Activated CD4-positive, alpha-beta memory T cell treated with anti-CD3 and anti-CD28 coated beads, Interleukin-2, amount 10 ng/mL, durations not matched to agents 7 days and 5 days (primary cell): ENCODE data around the gene UBIAD1. TPM values are rescaled to one million over a fixed set of nuclear protein-coding genes. Genes with fewer than 3 reads are reported as not detected.

Experiments
- CTCF ChIA-PET: fragments of 350-600 bp; sonication (Branson Sonifier 250); formaldehyde crosslinking; loops from one replicate; lab custom pipeline; 2021; ENCODE audit warnings: antibody characterized with exemption, inconsistent platforms; lab: Charles Lee
- POLR2A ChIA-PET: fragments of 350-600 bp; sonication (Branson Sonifier 250); formaldehyde crosslinking; loops from one replicate; lab custom pipeline; 2021; ENCODE audit warnings: antibody characterized with exemption; lab: Charles Lee
- DNase-seq: peaks from one replicate; pipeline ENCODE4 v3.0.0-alpha.2; 2020
- H3K27ac Mint-ChIP-seq: one replicate; pipeline ENCODE4 v1.8.0; 2021; ENCODE audit warnings: mild to moderate bottlenecking, mixed read lengths
- H3K27me3 Mint-ChIP-seq: one replicate; pipeline ENCODE4 v1.8.0; 2021; ENCODE audit warnings: mixed read lengths
- H3K36me3 Mint-ChIP-seq: one replicate; pipeline ENCODE4 v1.8.0; 2021; ENCODE audit warnings: low read depth, mixed read lengths
- H3K4me1 Mint-ChIP-seq: one replicate; pipeline ENCODE4 v1.8.0; 2021; ENCODE audit warnings: mixed read lengths
- H3K4me3 Mint-ChIP-seq: one replicate; pipeline ENCODE4 v1.8.0; 2021; ENCODE audit warnings: mild to moderate bottlenecking, mixed read lengths
- H3K9me3 Mint-ChIP-seq: one replicate; pipeline ENCODE4 v1.8.0; 2021; ENCODE audit warnings: mixed read lengths
- total RNA-seq, 2 experiments: library from RNA; stranded (reverse); gene quantifications; one replicate each; pipeline ENCODE4 v1.2.3, GENCODE V29; 2021

Gene UBIAD1
- 10 to 100 TPM; 19.9 TPM for total RNA-seq

- Mint-ChIP-seq H3K36me3 (peaks cover 25% of the 10 kb centered on the region), H3K27ac (peak within 1 kb of the TSS; percentile 83), H3K9me3 (no peaks in the 10 kb centered on the region), H3K4me3 (peak within 1 kb of the TSS; percentile 91), H3K4me1 (peaks cover 31% of the 10 kb centered on the region), H3K27me3 (peaks cover 1% of the 10 kb centered on the region)
- peak; percentile 86 for DNase-seq
- ChIA-PET CTCF (interaction anchor here (1.1 to 2.1 kb wide), 2 partner anchors 91 to 235 kb away, joined by 3 to 6 read pairs; no protein-coding TSS in a partner anchor), POLR2A (interaction anchor here (0.7 to 5.9 kb wide), 11 partner anchors 9 to 637 kb away, joined by 3 to 59 read pairs (median 4); partner anchors contain the start of genes MTOR and TARDBP)
Observed at GRCh38 chr1:11272832-11273594, at the start of gene UBIAD1. UBIAD1 (plus strand) TSS chr1:11273198; CDS start chr1:11273532, 334 bp downstream.

GRCh38 chr1:11227106-11228077, 45.6 kb upstream of the UBIAD1 start:
- CTCF ChIA-PET, result interaction anchor here (0.5 to 2.2 kb wide), 4 partner anchors 11 to 190 kb away, joined by 3 to 10 read pairs (median 6); no protein-coding TSS in a partner anchor
- no peak overlapping the region for H3K4me3 Mint-ChIP-seq
- POLR2A ChIA-PET, result interaction anchor here (1.4 kb wide), 1 partner anchor 35 kb away, joined by 3 read pairs; the partner anchor contains the start of gene MTOR
- peaks cover 65% of the 10 kb centered on the region for H3K36me3 Mint-ChIP-seq
- H3K27me3 Mint-ChIP-seq, result no peaks in the 10 kb centered on the region
- H3K4me1 Mint-ChIP-seq, result peaks cover 13% of the 10 kb centered on the region
- H3K27ac Mint-ChIP-seq, result peak overlapping the region; percentile 26
- no peak for DNase-seq
- no peaks in the 10 kb centered on the region for H3K9me3 Mint-ChIP-seq

GRCh38 chr1:11229203-11229602, 43.8 kb upstream of the UBIAD1 start:
- Mint-ChIP-seq H3K27ac (no peak overlapping the region), H3K27me3 (no peaks in the 10 kb centered on the region)
- POLR2A ChIA-PET, result no interaction called here

GRCh38 chr1:11233208-11233607, 39.8 kb upstream of the UBIAD1 start:
- ChIA-PET POLR2A (interaction anchor here (0.7 kb wide), 1 partner anchor 20 kb away, joined by 3 read pairs; no protein-coding TSS in a partner anchor), CTCF (no interaction called here)
- Mint-ChIP-seq H3K9me3 (no peaks in the 10 kb centered on the region), H3K4me3 (no peak overlapping the region), H3K4me1 (peaks cover 9% of the 10 kb centered on the region), H3K27me3 (no peaks in the 10 kb centered on the region), H3K27ac (no peak overlapping the region), H3K36me3 (peaks cover 70% of the 10 kb centered on the region)
- no peak for DNase-seq

More at GRCh38 chr1:11229203-11229602, 43.8 kb upstream of the UBIAD1 start:
- DNase-seq, result no peak
- CTCF ChIA-PET, result interaction anchor here (1.0 to 2.2 kb wide), 2 partner anchors 12 to 192 kb away, joined by 3 to 10 read pairs; no protein-coding TSS in a partner anchor
- H3K4me1 Mint-ChIP-seq, result peaks cover 13% of the 10 kb centered on the region
- no peaks in the 10 kb centered on the region for H3K9me3 Mint-ChIP-seq
- peaks cover 72% of the 10 kb centered on the region for H3K36me3 Mint-ChIP-seq
- H3K4me3 Mint-ChIP-seq, result no peak overlapping the region

- POLR2A ChIA-PET, result interaction anchor here (0.7 kb wide), 1 partner anchor 25 kb away, joined by 3 read pairs; the partner anchor contains the start of gene MTOR
- H3K4me1 Mint-ChIP-seq, result peaks cover 7% of the 10 kb centered on the region
- no peak for DNase-seq
- H3K4me3 Mint-ChIP-seq, result no peak overlapping the region
- peak overlapping the region; percentile 34 for H3K27ac Mint-ChIP-seq
- CTCF ChIA-PET, result interaction anchor here (0.6 to 1.6 kb wide), 3 partner anchors 24 to 398 kb away, joined by 3 read pairs; no protein-coding TSS in a partner anchor
- H3K27me3 Mint-ChIP-seq, result no peaks in the 10 kb centered on the region
- H3K36me3 Mint-ChIP-seq, result peaks cover 62% of the 10 kb centered on the region
- H3K9me3 Mint-ChIP-seq, result no peaks in the 10 kb centered on the region
Observed at GRCh38 chr1:11237356-11237755, 35.6 kb upstream of the UBIAD1 start.

GRCh38 chr1:11238311-11238710, 34.7 kb upstream of the UBIAD1 start:
- H3K27me3 Mint-ChIP-seq, result no peaks in the 10 kb centered on the region
- no peak overlapping the region for H3K4me3 Mint-ChIP-seq
- H3K36me3 Mint-ChIP-seq, result peaks cover 62% of the 10 kb centered on the region
- POLR2A ChIA-PET, result no interaction called here
- CTCF ChIA-PET, result interaction anchor here (0.7 to 1.0 kb wide), 3 partner anchors 42 to 201 kb away, joined by 3 read pairs; no protein-coding TSS in a partner anchor
- DNase-seq, result no peak
- H3K27ac Mint-ChIP-seq, result no peak overlapping the region
- peaks cover 7% of the 10 kb centered on the region for H3K4me1 Mint-ChIP-seq
- no peaks in the 10 kb centered on the region for H3K9me3 Mint-ChIP-seq

- no peak for DNase-seq
- peak overlapping the region; percentile 36 for H3K27ac Mint-ChIP-seq
- H3K27me3 Mint-ChIP-seq, result no peaks in the 10 kb centered on the region
- H3K36me3 Mint-ChIP-seq, result peaks cover 31% of the 10 kb centered on the region
- no peak overlapping the region for H3K4me3 Mint-ChIP-seq
- peaks cover 4% of the 10 kb centered on the region for H3K4me1 Mint-ChIP-seq
- ChIA-PET CTCF (interaction anchor here (2.8 kb wide), 1 partner anchor 208 kb away, joined by 10 read pairs; no protein-coding TSS in a partner anchor), POLR2A (no interaction called here)
- H3K9me3 Mint-ChIP-seq, result no peaks in the 10 kb centered on the region
Observed at GRCh38 chr1:11245248-11245647, 27.8 kb upstream of the UBIAD1 start.

GRCh38 chr1:11245904-11246719, 26.9 kb upstream of the UBIAD1 start:
- Mint-ChIP-seq H3K27ac (peak overlapping the region; percentile 13), H3K4me3 (no peak overlapping the region), H3K9me3 (no peaks in the 10 kb centered on the region), H3K27me3 (no peaks in the 10 kb centered on the region), H3K36me3 (peaks cover 34% of the 10 kb centered on the region), H3K4me1 (peaks cover 4% of the 10 kb centered on the region)
- POLR2A ChIA-PET, result interaction anchor here (1.2 to 2.1 kb wide), 3 partner anchors 10 to 49 kb away, joined by 3 to 11 read pairs (median 3); partner anchors contain the start of gene MTOR
- CTCF ChIA-PET, result interaction anchor here (1.1 to 2.8 kb wide), 2 partner anchors 15 to 208 kb away, joined by 4 to 10 read pairs; no protein-coding TSS in a partner anchor
- DNase-seq, result no peak

- DNase-seq, result no peak
- Mint-ChIP-seq H3K27me3 (no peaks in the 10 kb centered on the region), H3K4me1 (peaks cover 4% of the 10 kb centered on the region), H3K36me3 (peaks cover 38% of the 10 kb centered on the region), H3K9me3 (no peaks in the 10 kb centered on the region), H3K27ac (no peak overlapping the region), H3K4me3 (no peak overlapping the region)
- CTCF ChIA-PET, result interaction anchor here (1.6 kb wide), 1 partner anchor 15 kb away, joined by 4 read pairs; the partner anchor contains the start of gene MTOR
- POLR2A ChIA-PET, result interaction anchor here (0.7 to 2.1 kb wide), 2 partner anchors 14 to 15 kb away, joined by 3 to 11 read pairs; partner anchors contain the start of gene MTOR
Observed at GRCh38 chr1:11248169-11248568, 24.8 kb upstream of the UBIAD1 start.

- Mint-ChIP-seq H3K9me3 (no peaks in the 10 kb centered on the region), H3K4me1 (no peaks in the 10 kb centered on the region), H3K36me3 (peaks cover 51% of the 10 kb centered on the region), H3K27me3 (no peaks in the 10 kb centered on the region), H3K27ac (no peak overlapping the region), H3K4me3 (no peak overlapping the region)
- ChIA-PET POLR2A (interaction anchor here (4.2 kb wide), 1 partner anchor 10 kb away, joined by 19 read pairs; the partner anchor contains the start of gene MTOR), CTCF (interaction anchor here (2.4 kb wide), 1 partner anchor 11 kb away, joined by 25 read pairs; no protein-coding TSS in a partner anchor)
- no peak for DNase-seq
Observed at GRCh38 chr1:11252538-11252937, 20.5 kb upstream of the UBIAD1 start.

GRCh38 chr1:11253226-11253625, 19.8 kb upstream of the UBIAD1 start:
- DNase-seq, result no peak
- H3K27me3 Mint-ChIP-seq, result no peaks in the 10 kb centered on the region
- CTCF ChIA-PET, result no interaction called here
- H3K27ac Mint-ChIP-seq, result no peak overlapping the region
- H3K4me3 Mint-ChIP-seq, result no peak overlapping the region
- POLR2A ChIA-PET, result interaction anchor here (0.9 to 4.2 kb wide), 2 partner anchors 9 to 19 kb away, joined by 3 to 19 read pairs; partner anchors contain the start of gene MTOR
- H3K36me3 Mint-ChIP-seq, result peaks cover 55% of the 10 kb centered on the region
- H3K9me3 Mint-ChIP-seq, result no peaks in the 10 kb centered on the region
- H3K4me1 Mint-ChIP-seq, result no peaks in the 10 kb centered on the region
